Right renal cortex interstitium (tissue), 3 donors: ENCODE results near the gene HLF. TPM values are rescaled to one million over a fixed set of nuclear protein-coding genes. Genes with fewer than 3 reads are reported as not detected.
A peak's percentile ranks its signal among the peaks of the same experiment; 100 is the strongest.
"Not testable (repeated sequence)": the region's sequence is repeated elsewhere in the genome, so short reads cannot be mapped to it uniquely, and the experiment has no call there.

Experiments
- DNase-seq, 3 donors: peaks; one replicate each; pipeline ENCODE4 v3.0.0-alpha.2; 2013; ENCODE audit warnings: low read depth in 3 of 3, low spot score in 2 of 3
- polyA plus RNA-seq, 3 donors: library from polyadenylated mRNA; unstranded; fragments of 120-200 nt; gene quantifications; one replicate each; pipeline ENCODE4 v1.2.1, GENCODE V29; 2013; ENCODE audit not compliant: insufficient read length in 3 of 3

The HLF gene
- polyA plus RNA-seq, 3 donors = 5.1 to 5.6 (median 5.5) TPM

GRCh38 chr17:55323518-55324295 is 58.9 kb downstream of the HLF start:
- no peak for DNase-seq

GRCh38 chr17:55324296-55324978 is 59.7 kb downstream of the HLF start:
- DNase-seq = no peak

DNA sequence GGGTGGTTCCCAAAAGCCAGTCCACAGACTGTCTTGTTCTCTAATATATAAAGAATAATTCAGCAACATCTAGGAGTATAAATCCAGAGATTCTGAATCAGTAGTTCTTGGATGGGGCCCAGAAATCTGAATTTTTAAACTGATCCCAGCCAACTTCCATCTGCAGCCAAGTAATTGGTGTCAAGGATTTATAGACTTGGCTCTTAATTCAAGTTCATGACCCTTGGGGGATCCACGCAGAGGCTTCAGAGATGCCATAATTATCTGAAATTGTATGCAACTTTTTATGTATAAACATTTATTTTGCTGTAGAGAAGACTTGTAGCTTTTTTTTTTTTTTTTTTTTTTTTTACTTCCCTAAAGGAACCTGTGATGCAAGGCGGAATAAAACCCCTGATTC is 60.6 kb downstream of the HLF start:
- DNase-seq = peak in 1 of 3 donors; percentile 49

GRCh38 chr17:55326030-55326429 is 61.3 kb downstream of the HLF start:
- no peak for DNase-seq

GRCh38 chr17:55327225-55328088 is 62.7 kb downstream of the HLF start:
- DNase-seq = no peak

- not testable (repeated sequence) for DNase-seq
These were observed 63.8 kb downstream of the HLF start for GRCh38 chr17:55328514-55328913.

DNA sequence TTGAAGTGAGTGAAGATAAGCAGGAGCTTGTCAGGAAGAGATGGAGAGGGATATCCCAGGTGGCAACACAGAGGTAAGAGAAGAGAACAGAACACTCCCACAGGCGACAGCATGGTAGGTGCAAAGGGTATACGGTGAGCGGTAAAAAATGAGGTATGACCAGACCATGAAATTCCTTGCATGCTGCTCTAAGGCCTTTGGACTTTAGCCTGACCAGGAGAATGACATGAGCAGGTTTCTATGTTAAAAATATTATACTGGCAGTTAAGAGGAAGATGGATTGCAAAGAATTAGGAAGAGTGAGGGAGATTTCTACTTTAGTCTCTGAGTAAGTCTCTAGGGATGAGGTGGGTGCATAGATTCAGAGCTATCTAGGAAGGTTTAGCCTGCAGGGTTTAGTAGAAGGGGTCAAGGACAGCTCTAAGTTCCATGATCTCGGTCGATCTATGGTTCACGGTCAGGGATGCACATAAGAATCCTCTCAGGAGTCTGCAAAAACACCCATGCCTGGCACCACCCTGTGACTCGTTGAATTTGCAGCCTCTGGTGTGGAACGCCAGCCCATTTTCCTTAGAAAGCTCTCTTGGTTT is 65.7 kb downstream of the HLF start:
- no peak for DNase-seq

DNA sequence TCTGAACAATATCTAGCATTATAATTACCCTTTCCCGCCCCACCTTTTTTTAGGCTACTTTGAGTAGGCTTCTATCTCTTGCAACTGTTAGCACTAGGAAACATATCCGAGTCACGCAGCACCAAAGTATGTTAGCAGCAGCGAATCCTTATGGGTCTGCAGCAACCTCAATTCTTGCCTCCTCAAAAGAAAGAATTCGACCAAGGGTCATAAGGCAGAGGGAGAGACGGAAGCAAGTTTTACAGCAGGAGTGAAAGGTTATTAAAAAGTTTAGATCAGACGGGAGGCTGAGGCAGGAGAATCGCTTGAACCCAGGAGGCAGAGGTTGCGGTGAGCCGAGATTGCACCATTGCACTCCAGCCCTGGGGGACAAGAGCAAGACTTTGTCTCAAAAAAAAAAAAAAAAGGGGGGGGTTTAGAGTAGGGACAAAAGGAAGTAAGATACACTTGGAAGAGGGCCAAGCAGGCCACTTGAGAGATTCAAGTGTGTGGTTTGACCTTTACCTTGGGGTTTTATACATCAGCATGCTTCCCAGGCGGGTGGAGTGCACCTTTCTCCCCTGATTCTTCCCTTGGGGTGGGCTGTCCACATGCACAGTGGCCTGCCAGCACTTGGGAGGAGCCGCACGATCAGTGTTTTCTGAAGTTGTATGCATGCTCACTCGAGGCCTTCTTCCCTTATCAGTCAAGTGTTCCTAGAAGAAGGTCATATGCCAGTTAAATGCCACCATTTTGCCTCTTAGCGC is 67.7 kb downstream of the HLF start:
- no peak for DNase-seq

DNA sequence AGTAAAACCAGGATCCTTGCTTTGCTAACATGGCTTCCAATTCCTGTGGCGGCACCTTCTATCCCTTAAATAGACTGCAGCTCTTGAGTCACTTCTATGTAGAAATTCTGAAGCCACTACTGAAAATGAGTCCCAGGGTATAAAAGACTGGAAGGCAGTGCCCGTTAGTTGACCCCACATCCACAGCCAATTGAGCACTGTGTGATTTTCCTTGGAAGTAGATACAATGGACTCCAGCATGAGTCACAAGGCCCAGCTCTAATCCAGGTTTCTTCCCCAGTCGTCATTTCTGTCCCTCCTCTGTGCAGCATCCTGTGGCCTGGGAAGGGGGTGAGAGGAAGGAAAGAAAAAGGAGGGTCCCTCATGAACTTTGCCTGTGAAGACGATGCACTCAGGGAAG is 69.5 kb downstream of the HLF start:
- no peak for DNase-seq

DNA sequence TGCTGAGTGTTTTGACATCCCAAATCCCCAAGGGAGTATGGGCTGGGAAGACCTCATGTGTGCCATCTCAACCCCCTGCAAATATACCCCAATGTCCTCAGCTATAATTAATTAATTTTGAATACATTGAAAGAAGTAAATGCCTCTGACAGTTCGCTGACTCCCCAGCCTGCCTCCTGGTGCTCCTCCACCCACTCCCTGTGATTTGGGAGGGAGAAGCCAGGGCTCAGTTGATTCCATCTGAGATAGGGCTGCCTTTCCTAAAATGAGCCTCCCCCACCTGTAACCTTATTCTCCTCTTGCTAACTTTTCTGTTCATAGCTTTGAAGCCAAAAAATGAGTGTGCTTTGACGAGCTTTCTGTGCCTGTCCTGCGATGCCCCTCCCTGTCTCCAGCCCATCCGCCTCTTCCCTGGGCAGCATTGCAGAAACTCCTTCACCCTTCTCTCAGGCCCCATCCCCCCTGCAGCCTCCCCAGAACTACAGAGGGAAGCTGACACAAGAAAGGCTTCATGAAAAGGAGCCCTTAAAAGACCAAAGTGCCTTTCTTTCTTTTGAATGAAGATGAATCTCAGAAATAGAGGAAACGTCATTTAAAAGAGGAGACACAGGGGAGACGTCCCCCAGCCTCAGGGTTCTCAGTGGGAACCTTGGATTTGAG is 70.3 kb downstream of the HLF start:
- no peak for DNase-seq

DNA sequence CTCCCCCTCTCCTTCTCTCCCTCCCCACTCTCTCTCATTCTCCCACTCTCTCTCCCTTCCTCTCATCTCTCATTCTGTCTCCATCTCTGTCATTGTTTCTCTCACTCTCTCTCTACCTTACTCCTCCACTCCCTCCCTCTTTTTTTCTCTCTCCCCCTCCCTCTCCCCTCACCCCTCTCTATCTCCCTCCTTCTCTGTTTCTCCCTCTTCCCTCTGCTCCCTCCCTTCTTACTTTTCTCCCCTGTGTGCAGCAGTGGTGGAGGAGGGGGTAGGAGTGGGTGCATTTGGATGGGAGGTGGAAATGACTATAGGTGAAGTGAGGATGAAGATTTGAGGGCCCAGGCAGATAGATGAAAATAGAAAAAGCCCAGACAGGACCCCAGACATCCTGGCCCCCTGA is 70.9 kb downstream of the HLF start:
- no peak for DNase-seq

- no peak for DNase-seq
These were observed 71.7 kb downstream of the HLF start for GRCh38 chr17:55336426-55336825.

DNA sequence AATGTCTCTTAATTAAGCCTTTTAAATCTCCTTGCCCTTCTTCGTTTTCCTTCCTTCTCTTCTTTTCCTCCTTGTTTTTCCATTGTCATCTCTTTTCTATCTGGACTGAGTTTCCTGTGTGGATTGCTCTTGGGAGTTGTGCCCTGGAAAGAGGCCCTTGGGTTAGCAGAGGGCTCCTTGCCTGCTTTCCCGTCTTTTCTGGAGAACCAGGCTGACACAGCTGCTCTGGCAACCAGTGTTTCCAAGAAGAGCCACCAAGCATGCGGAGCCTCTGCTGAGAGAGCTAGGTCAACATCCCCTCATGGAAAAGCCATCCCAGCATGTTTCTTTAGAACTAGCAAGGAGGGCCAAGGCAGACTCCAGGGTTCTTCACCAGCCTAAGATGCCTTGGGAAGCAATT is 75.4 kb downstream of the HLF start:
- DNase-seq = no peak

- DNase-seq = no peak
These were observed 75.9 kb downstream of the HLF start for GRCh38 chr17:55340686-55341085.

GRCh38 chr17:55341432-55341831 is 76.7 kb downstream of the HLF start:
- DNase-seq = no peak

GRCh38 chr17:55342800-55343585 is 78.2 kb downstream of the HLF start:
- no peak for DNase-seq

DNA sequence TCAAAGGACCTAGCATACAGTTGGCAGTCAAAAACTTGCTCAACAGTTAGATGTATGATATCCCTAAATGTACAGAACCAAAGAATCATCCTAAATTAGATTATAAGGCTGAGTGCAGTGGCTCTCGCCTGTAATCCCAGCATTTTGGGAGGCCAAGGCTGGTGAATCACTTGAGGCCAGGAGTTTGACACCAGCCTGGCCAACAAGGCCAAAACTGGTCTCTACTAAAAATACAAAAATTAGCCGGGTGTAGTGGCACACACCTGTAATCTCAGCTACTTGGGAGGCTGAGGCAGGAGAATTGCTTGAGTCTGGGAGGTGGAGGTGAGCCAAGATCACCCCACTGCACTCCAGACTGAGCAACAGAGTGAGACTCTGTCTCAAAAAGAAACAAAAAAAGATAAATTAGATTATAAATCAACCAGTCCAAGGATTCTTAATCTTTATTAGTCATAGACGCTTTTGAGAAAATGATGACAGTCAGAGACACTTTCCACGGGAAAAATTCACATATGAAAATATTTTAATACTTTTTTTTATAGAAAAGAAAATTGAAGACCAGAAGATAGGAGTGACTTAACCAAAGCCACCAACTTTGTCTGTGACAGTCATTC is 79.2 kb downstream of the HLF start:
- DNase-seq = no peak

DNA sequence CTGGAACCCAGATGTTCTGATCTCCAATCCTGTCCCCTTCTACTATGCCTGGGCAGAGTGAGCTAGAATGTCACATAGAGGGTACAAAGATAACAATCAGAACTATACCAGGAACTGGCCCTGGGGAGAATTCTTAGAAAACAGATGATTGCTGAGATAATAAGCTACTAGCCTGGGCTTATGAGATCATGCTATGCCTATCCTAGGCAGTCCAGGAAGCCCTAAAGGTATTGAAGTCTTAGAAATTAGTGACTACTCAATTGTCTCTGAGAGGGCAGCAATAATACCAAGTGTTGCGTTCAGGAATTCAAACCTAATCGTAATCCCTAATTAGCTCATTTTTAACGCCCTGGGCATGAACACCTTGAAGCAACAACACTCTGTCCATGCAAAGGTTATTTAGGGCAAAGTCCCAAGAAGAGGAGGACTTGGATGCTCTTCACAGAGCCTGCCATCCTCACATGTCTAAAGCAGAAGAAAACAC is 79.8 kb downstream of the HLF start:
- no peak for DNase-seq
